PC-9 (cell line): Measurements from ENCODE around the gene SDCBP2. TPM values are rescaled to one million over a fixed set of nuclear protein-coding genes. Genes with fewer than 3 reads are reported as not detected.

Experiments used
- BruUV-seq: library from RNA; stranded (reverse); fragments of 400-500 nt; replicated peaks from 2 replicates; lab custom pipeline; 2021; lab: Mats Ljungman, UMichigan
- CTCF ChIA-PET: fragments of 300-600 bp; sonication (Branson Sonifier 250); formaldehyde crosslinking; loops from one replicate; lab custom pipeline; 2022; ENCODE audit warnings: antibody characterized with exemption; lab: Charles Lee
- POLR2A ChIA-PET: fragments of 300-600 bp; sonication (Branson Sonifier 250); formaldehyde crosslinking; loops from one replicate; lab custom pipeline; 2022; ENCODE audit warnings: antibody characterized with exemption; ENCODE audit not compliant: unreplicated experiment; lab: Charles Lee
- DNase-seq, 2 experiments: peaks; one replicate each; pipeline versions ENCODE4 v3.0.0 to v3.0.0-alpha.2; 2015 to 2022; ENCODE audit warnings: mixed read lengths in 1 of 2
- H2AFZ ChIP-seq: fragments of 200-600 bp; sonication (generic); 2 replicates; pipeline ENCODE4 v1.8.1; 2017; ENCODE audit warnings: antibody characterized with exemption
- H3F3A ChIP-seq: fragments of 200-600 bp; sonication (generic); 2 replicates; pipeline ENCODE4 v1.8.1; 2017; ENCODE audit warnings: antibody characterized with exemption, mild to moderate bottlenecking, low read depth; ENCODE audit not compliant: insufficient read depth
- H3K27ac ChIP-seq: fragments of 200-600 bp; sonication (generic); 2 replicates; pipeline ENCODE4 v1.6.1; 2016; ENCODE audit warnings: mixed run types
- H3K27me3 ChIP-seq: fragments of 200-600 bp; sonication (generic); 2 replicates; pipeline ENCODE4 v1.6.1; 2016; ENCODE audit warnings: low read depth, mixed run types; ENCODE audit not compliant: insufficient read depth
- H3K36me3 ChIP-seq: fragments of 200-600 bp; sonication (generic); 2 replicates; pipeline ENCODE4 v1.6.1; 2016; ENCODE audit warnings: low read depth, mixed run types
- H3K4me1 ChIP-seq: fragments of 200-600 bp; sonication (generic); replicated peaks from 2 replicates; pipeline ENCODE4 v1.6.1; 2016; ENCODE audit warnings: mixed run types; ENCODE audit not compliant: insufficient read depth
- H3K4me2 ChIP-seq: fragments of 200-600 bp; sonication (generic); 2 replicates; pipeline ENCODE4 v1.6.1; 2017; ENCODE audit warnings: mixed run types
- H3K4me3 ChIP-seq: fragments of 200-600 bp; sonication (generic); 2 replicates; pipeline ENCODE4 v1.6.1; 2016; ENCODE audit warnings: mixed run types
- H3K79me2 ChIP-seq: fragments of 200-600 bp; sonication (generic); 2 replicates; pipeline ENCODE4 v1.6.1; 2017; ENCODE audit warnings: low read depth, mixed run types
- H3K9me2 ChIP-seq: fragments of 200-600 bp; sonication (generic); 2 replicates; pipeline ENCODE4 v1.8.1; 2017; ENCODE audit warnings: mild to moderate bottlenecking; ENCODE audit not compliant: insufficient read depth
- H3K9me3 ChIP-seq: fragments of 200-600 bp; sonication (generic); 2 replicates; pipeline ENCODE4 v1.8.1; 2016; ENCODE audit warnings: low read depth; ENCODE audit not compliant: insufficient read depth
- H4K20me1 ChIP-seq: fragments of 200-600 bp; sonication (generic); 2 replicates; pipeline ENCODE4 v1.8.1; 2017; ENCODE audit not compliant: insufficient read depth
- EZH2 ChIP-seq: fragments of 200-600 bp; sonication (generic); IDR thresholded peaks from 2 replicates; pipeline ENCODE4 v1.8.0; 2017; ENCODE audit warnings: antibody characterized with exemption, low read depth
- intact Hi-C: fragments of 100-400 bp; cut with micrococcal nuclease; formaldehyde crosslinking; loops from one replicate; pipeline ENCODE4 v1.10.0; 2022; ENCODE audit not compliant: unreplicated experiment
- total RNA-seq: library from RNA; stranded (reverse); gene quantifications from 2 replicates; pipeline ENCODE4 v1.2.3, GENCODE V29; 2021
- TF ChIP-seq, protein P1 (sequence below): fragments of 200-600 bp; sonication (generic); conservative IDR thresholded peaks from 2 replicates; pipeline ENCODE4 v1.6.1; 2017; ENCODE audit warnings: mixed run types, antibody characterized with exemption, mild to moderate bottlenecking, moderate library complexity

The SDCBP2 gene
- total RNA-seq, 1 experiment from 2014 or later, result 14.8 TPM

- Histone ChIP-seq H4K20me1 (peaks cover 39% of the 10 kb centered on the region), H3K4me1 (no peaks in the 10 kb centered on the region)
- CTCF ChIA-PET, result no interaction called here
Observed at GRCh38 chr20:1369970-1370369, 41.0 kb upstream of the SDCBP2 start.

GRCh38 chr20:1368448-1369199 is 39.7 kb upstream of the SDCBP2 start:
- DNase-seq, result no peak
- H3K27ac ChIP-seq, result no peak overlapping the region; the same call in 1 of the 2 replicates
- H3K27me3 ChIP-seq, result no peaks in the 10 kb centered on the region
- ChIA-PET POLR2A (interaction anchor here (0.7 kb wide), 1 partner anchor 15 kb away, joined by 4 read pairs; no protein-coding TSS in a partner anchor), CTCF (no interaction called here)
- H3F3A ChIP-seq, result peaks cover 53% of the 10 kb centered on the region
- intact Hi-C loops, result no loop called here
- no peaks in the 10 kb centered on the region for H3K9me3 ChIP-seq
- peaks cover 30% of the 10 kb centered on the region for H3K36me3 ChIP-seq
- no peaks in the 10 kb centered on the region for H3K4me1 ChIP-seq
- no peaks in the 10 kb centered on the region for H3K9me2 ChIP-seq
- TF ChIP-seq EZH2, result no peak
- TF ChIP-seq, protein P1, sequence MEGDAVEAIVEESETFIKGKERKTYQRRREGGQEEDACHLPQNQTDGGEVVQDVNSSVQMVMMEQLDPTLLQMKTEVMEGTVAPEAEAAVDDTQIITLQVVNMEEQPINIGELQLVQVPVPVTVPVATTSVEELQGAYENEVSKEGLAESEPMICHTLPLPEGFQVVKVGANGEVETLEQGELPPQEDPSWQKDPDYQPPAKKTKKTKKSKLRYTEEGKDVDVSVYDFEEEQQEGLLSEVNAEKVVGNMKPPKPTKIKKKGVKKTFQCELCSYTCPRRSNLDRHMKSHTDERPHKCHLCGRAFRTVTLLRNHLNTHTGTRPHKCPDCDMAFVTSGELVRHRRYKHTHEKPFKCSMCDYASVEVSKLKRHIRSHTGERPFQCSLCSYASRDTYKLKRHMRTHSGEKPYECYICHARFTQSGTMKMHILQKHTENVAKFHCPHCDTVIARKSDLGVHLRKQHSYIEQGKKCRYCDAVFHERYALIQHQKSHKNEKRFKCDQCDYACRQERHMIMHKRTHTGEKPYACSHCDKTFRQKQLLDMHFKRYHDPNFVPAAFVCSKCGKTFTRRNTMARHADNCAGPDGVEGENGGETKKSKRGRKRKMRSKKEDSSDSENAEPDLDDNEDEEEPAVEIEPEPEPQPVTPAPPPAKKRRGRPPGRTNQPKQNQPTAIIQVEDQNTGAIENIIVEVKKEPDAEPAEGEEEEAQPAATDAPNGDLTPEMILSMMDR, result no peak
- H3K79me2 ChIP-seq, result peaks cover 28% of the 10 kb centered on the region
- H3K4me3 ChIP-seq, result no peak overlapping the region
- H4K20me1 ChIP-seq, result peaks cover 34% of the 10 kb centered on the region
- no peak overlapping the region for H3K4me2 ChIP-seq
- BruUV-seq, result TSS peak; percentile 34
- H2AFZ ChIP-seq, result no peak overlapping the region

More at GRCh38 chr20:1369970-1370369, 41.0 kb upstream of the SDCBP2 start:
- BruUV-seq, result no TSS peak
- TF ChIP-seq, protein P1, result no peak
- TF ChIP-seq EZH2, result no peak
- Histone ChIP-seq H3K27ac (no peak overlapping the region), H3K9me2 (no peaks in the 10 kb centered on the region), H3K9me3 (no peaks in the 10 kb centered on the region; the same call in 1 of the 2 replicates), H2AFZ (no peak overlapping the region), H3K4me3 (no peak overlapping the region), H3K27me3 (no peaks in the 10 kb centered on the region), H3K79me2 (peaks cover 42% of the 10 kb centered on the region), H3K36me3 (peaks cover 35% of the 10 kb centered on the region), H3F3A (peaks cover 61% of the 10 kb centered on the region), H3K4me2 (no peak overlapping the region)
- POLR2A ChIA-PET, result no interaction called here
- intact Hi-C loops, result no loop called here
- DNase-seq, result no peak

GRCh38 chr20:1367479-1367878 is 38.5 kb upstream of the SDCBP2 start:
- no peak overlapping the region for H3K4me3 ChIP-seq
- peaks cover 25% of the 10 kb centered on the region for H4K20me1 ChIP-seq
- H3K4me1 ChIP-seq, result no peaks in the 10 kb centered on the region
- no peaks in the 10 kb centered on the region for H3K9me2 ChIP-seq
- CTCF ChIA-PET, result no interaction called here
- H3K79me2 ChIP-seq, result peaks cover 17% of the 10 kb centered on the region
- peaks cover 20% of the 10 kb centered on the region; the same call in 1 of the 2 replicates for H3K36me3 ChIP-seq
- no peak overlapping the region for H2AFZ ChIP-seq
- H3F3A ChIP-seq, result peaks cover 49% of the 10 kb centered on the region
- no peak overlapping the region for H3K27ac ChIP-seq
- H3K27me3 ChIP-seq, result no peaks in the 10 kb centered on the region
- TF ChIP-seq, protein P1, result no peak
- TF ChIP-seq EZH2, result no peak
- no peaks in the 10 kb centered on the region for H3K9me3 ChIP-seq
- POLR2A ChIA-PET, result no interaction called here
- H3K4me2 ChIP-seq, result no peak overlapping the region
- intact Hi-C loops, result no loop called here
- no TSS peak for BruUV-seq
- DNase-seq, result no peak
